GM23338 (cell line): Measurements from ENCODE around the gene TMEM207. TPM values are rescaled to one million over a fixed set of nuclear protein-coding genes. Genes with fewer than 3 reads are reported as not detected.

ENCODE experiments used
- ATAC-seq: fragments of 200-7000 bp; cut with Tn5 transposase; 3 replicates; pipeline ENCODE4 v1.9.1; 2020
- DNase-seq: peaks from one replicate; pipeline ENCODE4 v3.0.0-alpha.2; 2015; ENCODE audit warnings: low spot score
- H2AFZ ChIP-seq: fragments of 200-600 bp; sonication (generic); 2 replicates; pipeline ENCODE4 v1.8.0; 2016; ENCODE audit warnings: antibody characterized with exemption, mild to moderate bottlenecking, moderate library complexity
- H3F3A ChIP-seq: fragments of 200-600 bp; sonication (generic); replicated peaks from 2 replicates; pipeline ENCODE4 v1.8.0; 2017; ENCODE audit warnings: antibody characterized with exemption, mixed run types, low read depth
- H3K27ac ChIP-seq: fragments of 200-600 bp; sonication (generic); 2 replicates; pipeline ENCODE4 v1.6.1; 2016; ENCODE audit warnings: low read depth
- H3K27me3 ChIP-seq: fragments of 200-600 bp; sonication (generic); 2 replicates; pipeline ENCODE4 v1.8.0; 2016; ENCODE audit warnings: mild to moderate bottlenecking, mixed run types, moderate library complexity; ENCODE audit not compliant: insufficient read depth
- H3K36me3 ChIP-seq: fragments of 200-600 bp; sonication (generic); 2 replicates; pipeline ENCODE4 v1.8.0; 2016; ENCODE audit warnings: mild to moderate bottlenecking; ENCODE audit not compliant: insufficient read depth
- H3K4me1 ChIP-seq: fragments of 200-600 bp; sonication (generic); 2 replicates; pipeline ENCODE4 v1.8.0; 2016; ENCODE audit warnings: mild to moderate bottlenecking, moderate library complexity; ENCODE audit not compliant: insufficient read depth
- H3K4me2 ChIP-seq: fragments of 200-600 bp; sonication (generic); 2 replicates; pipeline ENCODE4 v1.7.1; 2017; ENCODE audit warnings: mixed run types
- H3K4me3 ChIP-seq: fragments of 200-600 bp; sonication (generic); 2 replicates; pipeline ENCODE4 v1.6.1; 2016; ENCODE audit warnings: mixed run types
- H3K79me2 ChIP-seq: fragments of 200-600 bp; sonication (generic); replicated peaks from 2 replicates; pipeline ENCODE4 v1.8.0; 2017; ENCODE audit warnings: mild to moderate bottlenecking; ENCODE audit not compliant: insufficient read depth
- H3K9me2 ChIP-seq: fragments of 200-600 bp; sonication (generic); 2 replicates; pipeline ENCODE4 v1.8.0; 2017; ENCODE audit not compliant: insufficient read depth
- H4K20me1 ChIP-seq: fragments of 200-600 bp; sonication (generic); replicated peaks from 2 replicates; pipeline ENCODE4 v1.8.0; 2017; ENCODE audit warnings: mild to moderate bottlenecking; ENCODE audit not compliant: insufficient read depth
- H3K27ac Mint-ChIP-seq: 2 replicates; pipeline ENCODE4 v1.8.0; 2020; ENCODE audit warnings: inconsistent platforms, mild to moderate bottlenecking, moderate library complexity, mixed read lengths
- H3K27me3 Mint-ChIP-seq: 3 replicates; pipeline ENCODE4 v1.8.0; 2022; ENCODE audit warnings: low read depth, mild to moderate bottlenecking, moderate library complexity, mixed read lengths, inconsistent platforms; ENCODE audit not compliant: insufficient read depth, poor library complexity
- H3K36me3 Mint-ChIP-seq: 3 replicates; pipeline ENCODE4 v1.8.0; 2021; ENCODE audit warnings: low read depth, mild to moderate bottlenecking, inconsistent platforms, moderate library complexity, mixed read lengths
- H3K4me1 Mint-ChIP-seq: 3 replicates; pipeline ENCODE4 v1.8.0; 2020; ENCODE audit warnings: mild to moderate bottlenecking, inconsistent platforms, mixed read lengths
- H3K4me3 Mint-ChIP-seq: 3 replicates; pipeline ENCODE4 v1.8.0; 2021; ENCODE audit warnings: moderate library complexity, mild to moderate bottlenecking, inconsistent platforms, mixed read lengths
- H3K9me3 Mint-ChIP-seq: 3 replicates; pipeline ENCODE4 v1.8.0; 2020; ENCODE audit warnings: moderate library complexity, mild to moderate bottlenecking, inconsistent platforms, mixed read lengths
- CREB1 ChIP-seq: fragments of 250-450 bp; sonication (Bioruptor Pico); IDR thresholded peaks from 2 replicates; pipeline ENCODE4 v1.5.0; 2020; ENCODE audit warnings: low read depth, mild to moderate bottlenecking, moderate library complexity
- EZH2 ChIP-seq: fragments of 200-600 bp; sonication (generic); IDR thresholded peaks from one replicate; pipeline ENCODE4 v1.8.0; 2017; ENCODE audit warnings: antibody characterized with exemption, mild to moderate bottlenecking, low read depth; ENCODE audit not compliant: unreplicated experiment
- EZH2phosphoT487 ChIP-seq: fragments of 200-600 bp; sonication (generic); IDR thresholded peaks from one replicate; pipeline ENCODE4 v1.8.1; 2018; ENCODE audit warnings: antibody characterized with exemption; ENCODE audit not compliant: unreplicated experiment
- JUNB ChIP-seq: IDR thresholded peaks from one replicate; pipeline ENCODE4 v1.6.1; 2016; ENCODE audit warnings: antibody characterized with exemption; ENCODE audit not compliant: unreplicated experiment
- POLR2AphosphoS5 ChIP-seq: IDR thresholded peaks from 2 replicates; pipeline ENCODE4 v1.6.1; 2016; ENCODE audit warnings: antibody characterized with exemption, low read depth
- ZNF331 ChIP-seq: fragments of 250-450 bp; sonication (Bioruptor Pico); IDR thresholded peaks from 2 replicates; pipeline ENCODE4 v1.5.0; 2020; ENCODE audit warnings: low read depth, mild to moderate bottlenecking, moderate library complexity
- polyA plus RNA-seq: library from polyadenylated mRNA; unstranded; fragments of >200 nt; fragmentation: Nextera tagmentation; extraction: Ambion mirVana; gene quantifications from 2 replicates; pipeline ENCODE4 v1.2.1, GENCODE V29; 2016
- total RNA-seq: library from RNA; depleted of rRNA; stranded (reverse); fragments of >200 nt; shearing (Covaris generic); gene quantifications from 2 replicates; pipeline ENCODE4 v1.2.3, GENCODE V29; 2014
- TF ChIP-seq, protein P1 (sequence below): fragments of 250-450 bp; sonication (Bioruptor Pico); IDR thresholded peaks from 2 replicates; pipeline ENCODE4 v1.5.0; 2020; ENCODE audit warnings: mild to moderate bottlenecking, moderate library complexity
- TF ChIP-seq, protein P2 (sequence below): IDR thresholded peaks from 2 replicates; pipeline ENCODE4 v1.6.1; 2016; ENCODE audit warnings: antibody characterized with exemption

Gene TMEM207
- total and polyA plus RNA-seq, 2 experiments from 2014 or later = not detected

DNA sequence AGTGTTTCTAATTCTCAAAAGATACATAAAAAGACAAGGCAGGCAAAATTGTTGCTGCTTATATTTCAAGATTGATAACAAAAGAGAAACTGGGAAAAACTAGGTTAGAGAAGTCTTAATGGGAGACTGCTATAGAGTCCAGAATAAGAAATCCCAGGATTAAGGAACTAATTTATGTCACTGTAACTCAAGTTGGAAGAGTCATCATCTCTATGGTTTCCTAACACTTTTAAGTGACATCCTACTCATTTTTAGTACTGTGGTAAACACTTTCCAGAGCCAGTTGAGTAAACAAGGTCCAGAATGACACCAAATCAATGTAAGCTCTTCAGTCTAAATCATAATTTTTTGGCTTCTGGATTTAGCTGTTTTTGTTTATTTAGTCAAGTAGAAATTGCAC, 53.7 kb downstream of the TMEM207 start (continued):
- TF ChIP-seq, protein P1, sequence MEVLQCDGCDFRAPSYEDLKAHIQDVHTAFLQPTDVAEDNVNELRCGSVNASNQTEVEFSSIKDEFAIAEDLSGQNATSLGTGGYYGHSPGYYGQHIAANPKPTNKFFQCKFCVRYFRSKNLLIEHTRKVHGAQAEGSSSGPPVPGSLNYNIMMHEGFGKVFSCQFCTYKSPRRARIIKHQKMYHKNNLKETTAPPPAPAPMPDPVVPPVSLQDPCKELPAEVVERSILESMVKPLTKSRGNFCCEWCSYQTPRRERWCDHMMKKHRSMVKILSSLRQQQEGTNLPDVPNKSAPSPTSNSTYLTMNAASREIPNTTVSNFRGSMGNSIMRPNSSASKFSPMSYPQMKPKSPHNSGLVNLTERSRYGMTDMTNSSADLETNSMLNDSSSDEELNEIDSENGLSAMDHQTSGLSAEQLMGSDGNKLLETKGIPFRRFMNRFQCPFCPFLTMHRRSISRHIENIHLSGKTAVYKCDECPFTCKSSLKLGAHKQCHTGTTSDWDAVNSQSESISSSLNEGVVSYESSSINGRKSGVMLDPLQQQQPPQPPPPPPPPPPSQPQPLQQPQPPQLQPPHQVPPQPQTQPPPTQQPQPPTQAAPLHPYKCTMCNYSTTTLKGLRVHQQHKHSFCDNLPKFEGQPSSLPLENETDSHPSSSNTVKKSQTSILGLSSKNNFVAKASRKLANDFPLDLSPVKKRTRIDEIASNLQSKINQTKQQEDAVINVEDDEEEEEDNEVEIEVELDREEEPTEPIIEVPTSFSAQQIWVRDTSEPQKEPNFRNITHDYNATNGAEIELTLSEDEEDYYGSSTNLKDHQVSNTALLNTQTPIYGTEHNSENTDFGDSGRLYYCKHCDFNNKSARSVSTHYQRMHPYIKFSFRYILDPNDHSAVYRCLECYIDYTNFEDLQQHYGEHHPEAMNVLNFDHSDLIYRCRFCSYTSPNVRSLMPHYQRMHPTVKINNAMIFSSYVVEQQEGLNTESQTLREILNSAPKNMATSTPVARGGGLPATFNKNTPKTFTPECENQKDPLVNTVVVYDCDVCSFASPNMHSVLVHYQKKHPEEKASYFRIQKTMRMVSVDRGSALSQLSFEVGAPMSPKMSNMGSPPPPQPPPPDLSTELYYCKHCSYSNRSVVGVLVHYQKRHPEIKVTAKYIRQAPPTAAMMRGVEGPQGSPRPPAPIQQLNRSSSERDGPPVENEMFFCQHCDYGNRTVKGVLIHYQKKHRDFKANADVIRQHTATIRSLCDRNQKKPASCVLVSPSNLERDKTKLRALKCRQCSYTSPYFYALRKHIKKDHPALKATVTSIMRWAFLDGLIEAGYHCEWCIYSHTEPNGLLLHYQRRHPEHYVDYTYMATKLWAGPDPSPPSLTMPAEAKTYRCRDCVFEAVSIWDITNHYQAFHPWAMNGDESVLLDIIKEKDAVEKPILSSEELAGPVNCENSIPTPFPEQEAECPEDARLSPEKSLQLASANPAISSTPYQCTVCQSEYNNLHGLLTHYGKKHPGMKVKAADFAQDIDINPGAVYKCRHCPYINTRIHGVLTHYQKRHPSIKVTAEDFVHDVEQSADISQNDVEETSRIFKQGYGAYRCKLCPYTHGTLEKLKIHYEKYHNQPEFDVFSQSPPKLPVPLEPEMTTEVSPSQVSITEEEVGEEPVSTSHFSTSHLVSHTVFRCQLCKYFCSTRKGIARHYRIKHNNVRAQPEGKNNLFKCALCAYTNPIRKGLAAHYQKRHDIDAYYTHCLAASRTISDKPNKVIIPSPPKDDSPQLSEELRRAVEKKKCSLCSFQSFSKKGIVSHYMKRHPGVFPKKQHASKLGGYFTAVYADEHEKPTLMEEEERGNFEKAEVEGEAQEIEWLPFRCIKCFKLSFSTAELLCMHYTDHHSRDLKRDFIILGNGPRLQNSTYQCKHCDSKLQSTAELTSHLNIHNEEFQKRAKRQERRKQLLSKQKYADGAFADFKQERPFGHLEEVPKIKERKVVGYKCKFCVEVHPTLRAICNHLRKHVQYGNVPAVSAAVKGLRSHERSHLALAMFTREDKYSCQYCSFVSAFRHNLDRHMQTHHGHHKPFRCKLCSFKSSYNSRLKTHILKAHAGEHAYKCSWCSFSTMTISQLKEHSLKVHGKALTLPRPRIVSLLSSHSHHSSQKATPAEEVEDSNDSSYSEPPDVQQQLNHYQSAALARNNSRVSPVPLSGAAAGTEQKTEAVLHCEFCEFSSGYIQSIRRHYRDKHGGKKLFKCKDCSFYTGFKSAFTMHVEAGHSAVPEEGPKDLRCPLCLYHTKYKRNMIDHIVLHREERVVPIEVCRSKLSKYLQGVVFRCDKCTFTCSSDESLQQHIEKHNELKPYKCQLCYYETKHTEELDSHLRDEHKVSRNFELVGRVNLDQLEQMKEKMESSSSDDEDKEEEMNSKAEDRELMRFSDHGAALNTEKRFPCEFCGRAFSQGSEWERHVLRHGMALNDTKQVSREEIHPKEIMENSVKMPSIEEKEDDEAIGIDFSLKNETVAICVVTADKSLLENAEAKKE (CRISPR knock-in tag) = no peak
- no peak for TF ChIP-seq ZNF331 (CRISPR knock-in tag)
- TF ChIP-seq JUNB = no peak
- TF ChIP-seq, protein P2, sequence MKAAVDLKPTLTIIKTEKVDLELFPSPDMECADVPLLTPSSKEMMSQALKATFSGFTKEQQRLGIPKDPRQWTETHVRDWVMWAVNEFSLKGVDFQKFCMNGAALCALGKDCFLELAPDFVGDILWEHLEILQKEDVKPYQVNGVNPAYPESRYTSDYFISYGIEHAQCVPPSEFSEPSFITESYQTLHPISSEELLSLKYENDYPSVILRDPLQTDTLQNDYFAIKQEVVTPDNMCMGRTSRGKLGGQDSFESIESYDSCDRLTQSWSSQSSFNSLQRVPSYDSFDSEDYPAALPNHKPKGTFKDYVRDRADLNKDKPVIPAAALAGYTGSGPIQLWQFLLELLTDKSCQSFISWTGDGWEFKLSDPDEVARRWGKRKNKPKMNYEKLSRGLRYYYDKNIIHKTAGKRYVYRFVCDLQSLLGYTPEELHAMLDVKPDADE = no peak

DNA sequence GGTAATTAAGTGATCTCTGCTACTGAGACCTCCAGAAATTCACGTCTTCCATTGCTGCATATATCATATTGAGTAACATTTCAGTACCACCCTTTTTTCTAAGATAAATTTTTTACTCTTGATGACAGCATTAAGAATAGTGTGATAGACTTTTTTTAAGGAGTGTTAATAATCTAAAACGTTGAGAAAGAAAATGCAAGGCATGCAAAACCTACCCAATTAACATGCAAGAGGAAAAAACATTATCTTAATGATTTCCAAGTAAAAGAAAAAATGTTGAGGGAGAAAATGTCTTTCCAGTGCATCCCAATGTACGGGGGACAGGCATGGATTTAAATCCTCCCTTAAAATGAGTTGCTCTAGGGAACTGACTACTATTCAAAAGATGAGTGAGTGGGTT, 61.0 kb downstream of the TMEM207 start:
- H3K4me3 ChIP-seq = no peak overlapping the region
- ATAC-seq = no peak
- H3K4me1 ChIP-seq = no peaks in the 10 kb centered on the region
- no peak for TF ChIP-seq EZH2
- TF ChIP-seq EZH2phosphoT487 = no peak
- TF ChIP-seq, protein P2 = no peak
- TF ChIP-seq CREB1 (CRISPR knock-in tag) = no peak
- TF ChIP-seq, protein P1 (CRISPR knock-in tag) = no peak
- TF ChIP-seq POLR2AphosphoS5 = no peak

More for the DNA sequence above, 61.0 kb downstream of the TMEM207 start:
- Mint-ChIP-seq H3K27ac (no peak overlapping the region), H3K4me1 (no peaks in the 10 kb centered on the region; the same call in 2 of the 3 replicates), H3K9me3 (no peaks in the 10 kb centered on the region), H3K4me3 (no peak overlapping the region), H3K27me3 (no peaks in the 10 kb centered on the region), H3K36me3 (no peaks in the 10 kb centered on the region)
- Histone ChIP-seq H3K79me2 (no peaks in the 10 kb centered on the region), H3F3A (no peaks in the 10 kb centered on the region), H3K36me3 (no peaks in the 10 kb centered on the region), H3K27ac (no peak overlapping the region), H4K20me1 (no peaks in the 10 kb centered on the region), H3K27me3 (no peaks in the 10 kb centered on the region), H2AFZ (no peak overlapping the region), H3K4me2 (no peak overlapping the region), H3K9me2 (no peaks in the 10 kb centered on the region)
- DNase-seq = no peak
